ENCODE measurements around the gene TIMM44.

DNA sequence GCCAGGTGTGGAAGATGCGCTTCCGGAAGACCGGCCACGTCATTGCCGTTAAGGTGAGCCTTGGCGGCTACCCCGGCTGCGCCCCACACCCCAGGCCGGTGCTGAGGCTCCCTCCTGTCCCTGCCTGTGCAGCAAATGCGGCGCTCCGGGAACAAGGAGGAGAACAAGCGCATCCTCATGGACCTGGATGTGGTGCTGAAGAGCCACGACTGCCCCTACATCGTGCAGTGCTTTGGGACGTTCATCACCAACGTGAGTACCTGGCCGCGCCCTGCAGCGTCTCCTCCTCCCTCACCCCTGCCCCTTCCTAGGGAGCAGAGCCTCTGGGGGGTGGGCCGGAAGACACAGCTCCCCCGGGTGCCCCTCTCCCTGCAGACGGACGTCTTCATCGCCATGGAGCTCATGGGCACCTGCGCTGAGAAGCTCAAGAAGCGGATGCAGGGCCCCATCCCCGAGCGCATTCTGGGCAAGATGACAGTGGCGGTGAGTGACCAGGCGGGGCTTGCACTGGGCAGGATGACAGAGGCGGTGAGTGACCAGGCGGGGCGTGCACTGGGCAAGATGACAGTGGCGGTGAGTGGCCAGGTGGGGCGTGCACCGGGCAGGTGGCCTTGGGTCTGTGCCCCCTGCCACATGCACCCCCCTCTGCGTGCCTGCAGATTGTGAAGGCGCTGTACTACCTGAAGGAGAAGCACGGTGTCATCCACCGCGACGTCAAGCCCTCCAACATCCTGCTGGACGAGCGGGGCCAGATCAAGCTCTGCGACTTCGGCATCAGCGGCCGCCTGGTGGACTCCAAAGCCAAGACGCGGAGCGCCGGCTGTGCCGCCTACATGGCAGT is 32.9 kb downstream of the TIMM44 start:
- TF ChIP-seq, protein P1, sequence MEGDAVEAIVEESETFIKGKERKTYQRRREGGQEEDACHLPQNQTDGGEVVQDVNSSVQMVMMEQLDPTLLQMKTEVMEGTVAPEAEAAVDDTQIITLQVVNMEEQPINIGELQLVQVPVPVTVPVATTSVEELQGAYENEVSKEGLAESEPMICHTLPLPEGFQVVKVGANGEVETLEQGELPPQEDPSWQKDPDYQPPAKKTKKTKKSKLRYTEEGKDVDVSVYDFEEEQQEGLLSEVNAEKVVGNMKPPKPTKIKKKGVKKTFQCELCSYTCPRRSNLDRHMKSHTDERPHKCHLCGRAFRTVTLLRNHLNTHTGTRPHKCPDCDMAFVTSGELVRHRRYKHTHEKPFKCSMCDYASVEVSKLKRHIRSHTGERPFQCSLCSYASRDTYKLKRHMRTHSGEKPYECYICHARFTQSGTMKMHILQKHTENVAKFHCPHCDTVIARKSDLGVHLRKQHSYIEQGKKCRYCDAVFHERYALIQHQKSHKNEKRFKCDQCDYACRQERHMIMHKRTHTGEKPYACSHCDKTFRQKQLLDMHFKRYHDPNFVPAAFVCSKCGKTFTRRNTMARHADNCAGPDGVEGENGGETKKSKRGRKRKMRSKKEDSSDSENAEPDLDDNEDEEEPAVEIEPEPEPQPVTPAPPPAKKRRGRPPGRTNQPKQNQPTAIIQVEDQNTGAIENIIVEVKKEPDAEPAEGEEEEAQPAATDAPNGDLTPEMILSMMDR (IDR thresholded peaks at IDR 0.05; ENCODE audit: low read depth, low read length) = no peak
- no peak for TF ChIP-seq POLR2A (IDR thresholded peaks at IDR 0.05; ENCODE audit: extremely low read depth, insufficient read length)
